ENCODE measurements around the gene CCDC54. TPM values are rescaled to one million over a fixed set of nuclear protein-coding genes. Genes with fewer than 3 reads are reported as not detected.
"Not testable (repeated sequence)": the region's sequence is repeated elsewhere in the genome, so short reads cannot be mapped to it uniquely, and the experiment has no call there.

CCDC54 gene
- polyA plus RNA-seq (2013, experiment 1 of 2) = not detected
- polyA plus RNA-seq (2013, experiment 2 of 2) = not detected

DNA sequence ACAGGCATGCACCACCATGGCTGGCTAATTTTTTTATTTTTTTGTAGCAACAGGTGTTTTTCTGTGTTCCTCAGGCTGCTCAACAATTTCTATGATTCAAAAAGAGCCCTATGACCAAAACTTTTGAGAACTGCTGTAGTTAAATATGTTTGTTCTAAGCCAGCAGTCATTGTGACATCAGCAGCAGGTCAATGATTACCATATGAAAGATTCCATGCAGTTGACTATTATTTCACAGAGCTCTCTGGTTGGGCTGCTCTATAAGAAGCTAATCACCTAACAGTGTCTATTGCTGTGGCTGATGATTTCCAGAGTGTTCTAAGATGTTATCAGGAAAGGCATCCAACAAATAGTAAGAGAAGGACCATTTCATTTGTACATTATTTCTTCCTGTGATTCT is at the start of gene CCDC54:
Gene CCDC54 (plus strand): TSS at position 289 of the 400 bp plus-strand sequence. CDS start 149 bp downstream, outside the sequence.
- Histone ChIP-seq H3K27ac (ENCODE audit: low read depth, low read length, severe bottlenecking) (no peak within 1 kb of the TSS), H3K36me3 (ENCODE audit: control insufficient read depth, insufficient read depth, low read length) (no peaks in the 10 kb centered on the region), H3K9me3 (ENCODE audit: control insufficient read depth, low read length) (no peaks in the 10 kb centered on the region), H3K4me1 (ENCODE audit: control insufficient read depth, insufficient read depth, low read length, poor library complexity, severe bottlenecking) (no peaks in the 10 kb centered on the region), H3K4me3 (ENCODE audit: extremely low read depth, insufficient read depth, low read length, poor library complexity, severe bottlenecking) (no peak within 1 kb of the TSS)

DNA sequence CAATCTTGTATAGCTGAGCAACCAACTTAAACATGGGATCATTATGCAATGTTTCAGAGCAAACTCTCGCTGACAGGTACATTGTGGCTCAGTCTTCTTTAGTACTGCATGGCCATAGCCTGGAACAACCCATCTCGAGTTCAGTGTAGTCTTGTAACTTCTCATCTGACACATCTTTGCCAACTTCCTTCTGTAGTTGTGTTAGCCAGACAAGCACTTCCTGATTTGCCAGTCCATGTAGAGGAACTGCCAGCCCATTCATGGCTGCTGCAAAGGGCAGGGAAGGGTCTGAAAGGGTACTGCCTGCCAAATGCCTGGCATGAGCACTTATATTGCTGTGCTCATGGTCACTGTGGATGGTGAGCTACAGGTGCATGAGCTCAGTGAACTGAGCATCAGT is 49.2 kb upstream of the CCDC54 start:
- Histone ChIP-seq H3K36me3 (ENCODE audit: control insufficient read depth, insufficient read depth, low read length) (no peaks in the 10 kb centered on the region), H3K4me1 (ENCODE audit: control insufficient read depth, insufficient read depth, low read length, poor library complexity, severe bottlenecking) (no peaks in the 10 kb centered on the region), H3K27ac (ENCODE audit: low read depth, low read length, severe bottlenecking) (no peak overlapping the region), H3K4me3 (ENCODE audit: extremely low read depth, insufficient read depth, low read length, poor library complexity, severe bottlenecking) (no peak overlapping the region), H3K9me3 (ENCODE audit: control insufficient read depth, low read length) (no peaks in the 10 kb centered on the region)
- 96 to 100% methylated on average over 2 of the region's 2 CpGs for WGBS, 2 experiments (ENCODE audit: insufficient coverage in 2 of 2)

DNA sequence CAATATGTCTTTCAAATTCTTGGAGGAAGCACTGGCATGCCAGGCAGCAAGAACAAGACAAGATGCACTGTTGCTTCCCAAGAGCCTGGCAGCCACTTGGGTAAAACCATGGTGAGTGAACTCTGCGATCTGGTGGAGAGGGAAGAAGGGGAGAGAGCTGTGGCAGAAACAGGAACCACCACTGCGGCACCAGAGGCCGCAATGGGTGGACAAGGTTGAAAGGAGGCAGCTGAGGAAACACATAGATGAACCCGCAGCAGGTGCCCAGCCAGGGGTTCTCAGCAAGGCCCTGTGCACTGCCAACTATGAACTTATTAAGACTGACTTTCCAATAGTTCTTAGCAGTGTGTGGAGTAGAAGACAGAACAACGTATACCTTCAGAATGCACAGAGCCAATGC is 48.2 kb upstream of the CCDC54 start:
- Histone ChIP-seq H3K4me3 (ENCODE audit: extremely low read depth, insufficient read depth, low read length, poor library complexity, severe bottlenecking) (no peak overlapping the region), H3K36me3 (ENCODE audit: control insufficient read depth, insufficient read depth, low read length) (no peaks in the 10 kb centered on the region), H3K9me3 (ENCODE audit: control insufficient read depth, low read length) (no peaks in the 10 kb centered on the region), H3K4me1 (ENCODE audit: control insufficient read depth, insufficient read depth, low read length, poor library complexity, severe bottlenecking) (no peaks in the 10 kb centered on the region), H3K27ac (ENCODE audit: low read depth, low read length, severe bottlenecking) (no peak overlapping the region)
- WGBS, 2 experiments (ENCODE audit: insufficient coverage in 2 of 2) = 94% methylated on average over 3 of the region's 5 CpGs

DNA sequence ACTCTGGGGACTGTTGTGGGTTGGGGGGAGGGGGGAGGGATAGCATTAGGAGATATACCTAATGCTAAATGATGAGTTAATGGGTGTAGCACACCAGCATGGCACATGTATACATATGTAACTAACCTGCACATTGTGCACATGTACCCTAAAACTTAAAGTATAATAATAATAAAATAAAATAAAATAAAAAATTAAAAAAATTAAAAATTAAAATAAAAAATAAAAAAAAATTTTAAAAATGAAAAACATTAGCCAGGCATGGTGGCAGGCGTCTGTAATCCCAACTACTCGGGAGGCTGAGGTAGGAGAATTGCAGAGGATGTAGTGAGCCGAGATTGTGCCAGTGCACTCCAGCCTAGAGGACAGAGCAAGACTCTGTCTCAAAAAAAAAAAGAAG is 37.5 kb upstream of the CCDC54 start:
- H3K4me3 ChIP-seq (ENCODE audit: extremely low read depth, insufficient read depth, low read length, poor library complexity, severe bottlenecking); H3K4me1 ChIP-seq (ENCODE audit: control insufficient read depth, insufficient read depth, low read length, poor library complexity, severe bottlenecking); H3K9me3 ChIP-seq (ENCODE audit: control insufficient read depth, low read length); H3K36me3 ChIP-seq (ENCODE audit: control insufficient read depth, insufficient read depth, low read length); H3K27ac ChIP-seq (ENCODE audit: low read depth, low read length, severe bottlenecking): not testable (repeated sequence)
- WGBS, 2 experiments (ENCODE audit: insufficient coverage in 2 of 2) = 95 to 100% methylated on average over 1 to 3 of the region's 3 CpGs

DNA sequence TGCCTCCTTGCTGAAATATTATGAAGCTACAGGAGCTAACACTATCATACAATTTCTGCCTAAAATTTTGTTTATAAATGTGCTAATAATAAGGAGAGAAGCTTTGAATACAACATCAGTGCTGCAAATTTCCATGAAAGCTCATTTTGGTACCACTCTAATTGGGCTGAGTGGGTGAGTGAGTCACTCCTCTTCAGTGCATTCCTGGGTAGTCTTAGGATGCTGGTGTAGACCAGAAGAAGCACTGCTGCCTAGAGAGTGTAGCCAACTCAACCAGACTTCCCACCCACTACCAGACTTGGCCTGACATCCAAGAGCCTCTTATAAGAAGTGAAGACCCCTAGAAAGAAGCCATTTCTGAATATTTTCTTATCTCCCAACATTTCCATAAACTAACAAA is 32.5 kb upstream of the CCDC54 start:
- H3K4me1 ChIP-seq (ENCODE audit: control insufficient read depth, insufficient read depth, low read length, poor library complexity, severe bottlenecking) = peaks cover 5% of the 10 kb centered on the region

DNA sequence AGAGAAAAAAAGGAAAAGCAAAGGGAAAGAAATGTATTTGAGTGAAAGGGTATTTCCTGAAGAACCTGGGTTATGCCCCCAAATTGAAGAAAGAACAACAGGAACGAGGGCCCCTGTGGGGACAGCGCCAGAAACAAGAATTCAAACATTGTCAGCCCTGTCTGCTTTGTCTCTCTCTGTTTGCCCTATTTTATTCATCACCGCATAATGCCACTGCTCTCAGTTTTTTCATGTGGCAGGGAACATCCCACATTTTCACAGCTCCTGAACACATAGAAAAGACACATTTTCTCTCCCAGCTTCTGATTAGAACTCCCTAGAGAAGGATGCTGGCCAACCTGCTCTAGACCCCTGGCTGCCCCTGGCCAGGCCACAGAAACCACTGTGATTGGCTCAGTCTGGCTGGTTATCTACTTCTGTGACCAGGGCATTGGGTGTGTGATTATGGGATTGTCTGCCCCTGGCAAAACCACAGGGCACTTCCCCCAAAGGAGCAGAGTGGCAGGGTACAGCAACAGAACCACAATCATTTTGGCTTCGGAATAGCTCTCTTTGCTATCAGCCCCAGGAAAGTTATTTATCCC is 31.3 kb upstream of the CCDC54 start:
- Histone ChIP-seq H3K9me3 (ENCODE audit: control insufficient read depth, low read length) (no peaks in the 10 kb centered on the region), H3K27ac (ENCODE audit: low read depth, low read length, severe bottlenecking) (no peak overlapping the region), H3K4me3 (ENCODE audit: extremely low read depth, insufficient read depth, low read length, poor library complexity, severe bottlenecking) (no peak overlapping the region), H3K36me3 (ENCODE audit: control insufficient read depth, insufficient read depth, low read length) (no peaks in the 10 kb centered on the region), H3K4me1 (ENCODE audit: control insufficient read depth, insufficient read depth, low read length, poor library complexity, severe bottlenecking) (peaks cover 5% of the 10 kb centered on the region)
- 76 to 81% methylated on average over 4 of the region's 4 CpGs for WGBS, 2 experiments (ENCODE audit: insufficient coverage in 2 of 2)

More for the DNA sequence above, 32.5 kb upstream of the CCDC54 start:
- no peak overlapping the region for H3K27ac ChIP-seq (ENCODE audit: low read depth, low read length, severe bottlenecking)
- no peak overlapping the region for H3K4me3 ChIP-seq (ENCODE audit: extremely low read depth, insufficient read depth, low read length, poor library complexity, severe bottlenecking)
- H3K9me3 ChIP-seq (ENCODE audit: control insufficient read depth, low read length) = no peaks in the 10 kb centered on the region
- no peaks in the 10 kb centered on the region for H3K36me3 ChIP-seq (ENCODE audit: control insufficient read depth, insufficient read depth, low read length)

DNA sequence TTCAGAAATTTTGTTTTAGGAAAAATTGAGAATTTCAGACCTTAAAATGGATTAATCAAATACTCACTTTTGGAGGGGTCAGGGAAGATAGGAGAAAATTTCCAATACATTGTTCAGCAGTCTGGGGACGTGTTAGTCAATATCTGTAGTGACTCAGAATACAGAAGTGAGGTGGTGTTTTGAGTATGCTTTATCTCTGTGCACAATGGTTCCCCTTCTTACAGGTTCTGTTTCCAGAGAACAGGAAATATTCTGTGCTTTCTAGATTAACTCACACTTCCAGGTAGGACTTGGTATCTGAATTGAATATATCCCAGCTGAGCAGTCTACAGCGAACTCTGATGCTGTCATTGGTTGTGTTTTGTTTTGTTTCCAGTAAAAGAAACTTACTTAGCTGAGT is 30.7 kb upstream of the CCDC54 start:
- 83% methylated on average over 1 of the region's 2 CpGs; no CpG with 5 or more reads in 1 of the 2 experiments for WGBS, 2 experiments (ENCODE audit: insufficient coverage in 2 of 2)
- H3K4me1 ChIP-seq (ENCODE audit: control insufficient read depth, insufficient read depth, low read length, poor library complexity, severe bottlenecking) = peaks cover 5% of the 10 kb centered on the region
- H3K4me3 ChIP-seq (ENCODE audit: extremely low read depth, insufficient read depth, low read length, poor library complexity, severe bottlenecking) = no peak overlapping the region
- H3K9me3 ChIP-seq (ENCODE audit: control insufficient read depth, low read length) = no peaks in the 10 kb centered on the region
- no peaks in the 10 kb centered on the region for H3K36me3 ChIP-seq (ENCODE audit: control insufficient read depth, insufficient read depth, low read length)
- H3K27ac ChIP-seq (ENCODE audit: low read depth, low read length, severe bottlenecking) = no peak overlapping the region

DNA sequence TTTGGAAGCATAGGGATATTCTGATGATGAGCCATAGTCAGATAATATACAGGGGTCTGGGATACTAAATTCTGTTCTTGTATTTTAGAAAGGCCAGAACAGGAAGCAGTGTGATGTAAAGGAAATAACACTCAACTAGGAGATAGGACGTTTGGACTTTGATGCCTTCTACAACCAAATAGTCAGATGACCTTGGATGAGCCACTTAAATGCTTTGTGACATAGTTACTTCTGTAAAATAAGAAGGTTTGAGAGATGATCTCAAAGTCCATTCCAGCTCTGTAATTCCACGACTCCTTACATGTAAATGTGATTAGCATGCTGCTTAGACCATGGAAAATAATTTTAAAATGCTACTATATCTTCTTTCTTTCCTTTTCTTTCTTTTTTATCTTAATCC is 29.5 kb upstream of the CCDC54 start:
- H3K27ac ChIP-seq (ENCODE audit: low read depth, low read length, severe bottlenecking) = no peak overlapping the region
- H3K4me1 ChIP-seq (ENCODE audit: control insufficient read depth, insufficient read depth, low read length, poor library complexity, severe bottlenecking) = peaks cover 5% of the 10 kb centered on the region
- H3K9me3 ChIP-seq (ENCODE audit: control insufficient read depth, low read length) = no peaks in the 10 kb centered on the region
- 38 to 43% methylated on average over 1 of the region's 2 CpGs for WGBS, 2 experiments (ENCODE audit: insufficient coverage in 2 of 2)
- H3K4me3 ChIP-seq (ENCODE audit: extremely low read depth, insufficient read depth, low read length, poor library complexity, severe bottlenecking) = no peak overlapping the region
- no peaks in the 10 kb centered on the region for H3K36me3 ChIP-seq (ENCODE audit: control insufficient read depth, insufficient read depth, low read length)

DNA sequence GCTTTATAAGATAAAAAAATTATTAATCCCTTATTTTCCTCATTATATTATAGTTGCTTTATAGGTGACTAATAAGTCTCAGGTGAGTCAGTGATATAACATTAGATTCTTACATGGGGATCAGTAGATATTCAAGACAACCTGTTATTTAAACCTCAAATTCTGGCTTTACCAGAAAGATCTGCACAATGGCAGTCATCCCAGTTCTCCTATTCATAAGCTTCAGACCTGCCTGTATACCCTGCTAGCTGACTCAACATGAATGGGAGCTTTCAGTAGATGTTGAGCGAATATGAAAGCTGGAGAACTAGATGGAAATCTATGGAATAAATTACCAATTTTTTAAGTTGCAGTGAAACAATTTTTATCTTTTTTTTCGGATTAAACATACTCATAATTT is 20.5 kb upstream of the CCDC54 start:
- H3K27ac ChIP-seq (ENCODE audit: low read depth, low read length, severe bottlenecking) = no peak overlapping the region
- no peaks in the 10 kb centered on the region for H3K4me1 ChIP-seq (ENCODE audit: control insufficient read depth, insufficient read depth, low read length, poor library complexity, severe bottlenecking)
- no CpG with 5 or more reads among the region's 2 CpGs for WGBS, 2 experiments (ENCODE audit: insufficient coverage in 2 of 2)
- H3K9me3 ChIP-seq (ENCODE audit: control insufficient read depth, low read length) = no peaks in the 10 kb centered on the region
- H3K36me3 ChIP-seq (ENCODE audit: control insufficient read depth, insufficient read depth, low read length) = no peaks in the 10 kb centered on the region
- H3K4me3 ChIP-seq (ENCODE audit: extremely low read depth, insufficient read depth, low read length, poor library complexity, severe bottlenecking) = no peak overlapping the region

DNA sequence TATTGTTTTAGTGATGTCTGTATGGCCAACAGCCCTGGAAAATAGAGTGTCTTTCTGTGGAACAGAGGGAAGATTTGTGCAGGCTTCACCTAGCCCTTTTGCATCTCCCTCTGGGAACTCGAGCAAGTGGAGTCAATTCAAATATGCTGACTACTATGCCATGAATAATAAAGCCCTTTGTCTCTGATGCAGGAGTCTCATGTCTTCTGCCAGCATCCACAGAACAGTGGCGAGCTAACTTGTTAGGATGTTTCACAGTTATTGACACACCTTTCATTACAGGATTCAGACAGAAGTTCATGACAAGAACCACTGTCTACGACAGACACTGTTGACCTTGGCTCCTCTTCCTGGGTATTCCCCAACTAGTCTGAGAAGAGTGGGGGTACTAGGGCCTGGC is 15.6 kb upstream of the CCDC54 start:
- H3K27ac ChIP-seq (ENCODE audit: low read depth, low read length, severe bottlenecking) = no peak overlapping the region
- no peaks in the 10 kb centered on the region for H3K4me1 ChIP-seq (ENCODE audit: control insufficient read depth, insufficient read depth, low read length, poor library complexity, severe bottlenecking)
- WGBS, 2 experiments (ENCODE audit: insufficient coverage in 2 of 2) = 78 to 86% methylated on average over 3 of the region's 3 CpGs

DNA sequence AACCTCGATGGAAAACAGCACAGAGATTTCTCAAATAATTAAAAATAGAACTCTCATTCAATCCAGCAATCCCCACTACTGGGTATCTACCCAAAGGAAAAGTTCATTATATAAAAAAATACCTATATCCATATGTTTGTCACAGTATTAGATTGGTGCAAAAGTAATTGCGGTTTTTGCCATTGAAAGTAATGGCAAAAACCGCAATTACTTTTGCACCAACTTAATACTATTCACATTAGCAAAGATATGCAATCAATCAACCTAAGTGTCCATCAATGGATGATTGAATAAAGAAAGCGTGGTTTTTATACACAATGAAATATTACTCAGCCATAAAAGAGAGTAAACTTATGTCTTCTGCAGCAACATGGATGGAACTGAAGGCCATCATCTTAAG is 12.2 kb upstream of the CCDC54 start:
- Histone ChIP-seq H3K4me3 (ENCODE audit: extremely low read depth, insufficient read depth, low read length, poor library complexity, severe bottlenecking) (no peak overlapping the region), H3K36me3 (ENCODE audit: control insufficient read depth, insufficient read depth, low read length) (no peaks in the 10 kb centered on the region), H3K27ac (ENCODE audit: low read depth, low read length, severe bottlenecking) (no peak overlapping the region), H3K4me1 (ENCODE audit: control insufficient read depth, insufficient read depth, low read length, poor library complexity, severe bottlenecking) (peaks cover 7% of the 10 kb centered on the region), H3K9me3 (ENCODE audit: control insufficient read depth, low read length) (no peaks in the 10 kb centered on the region)
- WGBS, 2 experiments (ENCODE audit: insufficient coverage in 2 of 2) = no CpG with 5 or more reads among the region's 4 CpGs

More for the DNA sequence above, 15.6 kb upstream of the CCDC54 start:
- no peaks in the 10 kb centered on the region for H3K9me3 ChIP-seq (ENCODE audit: control insufficient read depth, low read length)
- no peak overlapping the region for H3K4me3 ChIP-seq (ENCODE audit: extremely low read depth, insufficient read depth, low read length, poor library complexity, severe bottlenecking)
- H3K36me3 ChIP-seq (ENCODE audit: control insufficient read depth, insufficient read depth, low read length) = no peaks in the 10 kb centered on the region

Measured in mesodermal cell (in vitro differentiated cells).